Uterus (tissue), 2 donors: Measurements from ENCODE around the gene CNTF.

Experiments used
- POLR2A ChIP-seq, 2 donors: fragments of 450-650 bp; IDR thresholded peaks; one replicate each; pipeline ENCODE4 v1.6.1; 2016; ENCODE audit warnings: antibody characterized with exemption in 2 of 2, mild to moderate bottlenecking in 1 of 2, moderate library complexity in 1 of 2
- TF ChIP-seq, protein P1 (sequence below), 4 experiments: fragments of 200-600 bp in 2 of 4; fragments of 450-650 bp in 2 of 4; sonication (generic) in 2 of 4; IDR thresholded peaks; one replicate each; pipeline ENCODE4 v1.5.1; 2016 to 2019; ENCODE audit warnings: antibody characterized with exemption in 4 of 4, mild to moderate bottlenecking in 2 of 4, moderate library complexity in 1 of 4

DNA sequence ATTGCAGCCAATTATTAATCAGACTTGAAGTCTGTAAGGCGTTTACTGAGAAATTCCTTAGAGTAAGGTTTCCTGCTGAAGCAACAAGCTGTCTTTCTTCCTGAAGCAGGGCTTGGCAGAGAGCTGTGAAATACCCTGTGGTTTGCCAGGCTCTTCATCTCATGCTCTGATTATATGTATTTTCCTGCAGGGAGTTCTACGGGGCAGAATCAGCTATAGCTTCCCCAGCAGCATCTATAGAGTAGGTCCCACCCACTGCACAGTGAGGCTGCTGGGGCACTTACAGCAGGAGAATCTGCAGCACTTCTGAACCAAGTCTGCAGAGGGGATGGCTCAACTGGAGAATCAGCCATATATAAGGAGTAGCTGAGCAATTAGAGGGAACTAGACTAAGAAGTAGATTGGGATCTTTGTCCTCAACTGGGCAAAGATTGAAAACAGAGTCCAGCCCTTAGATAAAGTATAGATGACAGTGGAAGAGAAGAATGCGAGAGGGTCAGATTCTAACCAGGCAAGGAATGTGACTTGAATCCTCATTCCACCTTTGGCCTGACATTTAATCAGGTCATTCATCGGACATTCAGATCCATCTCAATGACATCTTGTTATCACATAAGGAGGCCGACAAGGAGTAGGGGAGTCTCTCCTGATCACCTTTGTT, 37.6 kb downstream of the CNTF start:
- TF ChIP-seq, protein P1, sequence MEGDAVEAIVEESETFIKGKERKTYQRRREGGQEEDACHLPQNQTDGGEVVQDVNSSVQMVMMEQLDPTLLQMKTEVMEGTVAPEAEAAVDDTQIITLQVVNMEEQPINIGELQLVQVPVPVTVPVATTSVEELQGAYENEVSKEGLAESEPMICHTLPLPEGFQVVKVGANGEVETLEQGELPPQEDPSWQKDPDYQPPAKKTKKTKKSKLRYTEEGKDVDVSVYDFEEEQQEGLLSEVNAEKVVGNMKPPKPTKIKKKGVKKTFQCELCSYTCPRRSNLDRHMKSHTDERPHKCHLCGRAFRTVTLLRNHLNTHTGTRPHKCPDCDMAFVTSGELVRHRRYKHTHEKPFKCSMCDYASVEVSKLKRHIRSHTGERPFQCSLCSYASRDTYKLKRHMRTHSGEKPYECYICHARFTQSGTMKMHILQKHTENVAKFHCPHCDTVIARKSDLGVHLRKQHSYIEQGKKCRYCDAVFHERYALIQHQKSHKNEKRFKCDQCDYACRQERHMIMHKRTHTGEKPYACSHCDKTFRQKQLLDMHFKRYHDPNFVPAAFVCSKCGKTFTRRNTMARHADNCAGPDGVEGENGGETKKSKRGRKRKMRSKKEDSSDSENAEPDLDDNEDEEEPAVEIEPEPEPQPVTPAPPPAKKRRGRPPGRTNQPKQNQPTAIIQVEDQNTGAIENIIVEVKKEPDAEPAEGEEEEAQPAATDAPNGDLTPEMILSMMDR (IDR thresholded peaks at IDR 0.05) = no peak
- TF ChIP-seq POLR2A (IDR thresholded peaks at IDR 0.05) = no peak
